Measurements from ENCODE around the gene DHX58. TPM values are rescaled to one million over a fixed set of nuclear protein-coding genes. Genes with fewer than 3 reads are reported as not detected.

The DHX58 gene
- total RNA-seq, 1 donor from 2014 or later: 1.7 TPM

GRCh38 chr17:42079541-42079940 lies 33.0 kb downstream of the DHX58 start:
- intact Hi-C loops (cut with DNase I): no loop called here
- Histone ChIP-seq H3K27me3 (no peaks in the 10 kb centered on the region), H3K4me3 (no peak overlapping the region), H3K9me3 (no peaks in the 10 kb centered on the region), H3K36me3 (no peaks in the 10 kb centered on the region), H3K4me1 (no peaks in the 10 kb centered on the region), H3K27ac (no peak overlapping the region)
- DNase-seq (ENCODE audit: low spot score in 2 of 2): no peak
- TF ChIP-seq CTCF (IDR thresholded peaks at IDR 0.05): no peak

GRCh38 chr17:42078396-42079043 lies 34.0 kb downstream of the DHX58 start:
- Histone ChIP-seq H3K27me3 (no peaks in the 10 kb centered on the region), H3K4me1 (no peaks in the 10 kb centered on the region), H3K27ac (no peak overlapping the region), H3K36me3 (no peaks in the 10 kb centered on the region), H3K4me3 (no peak overlapping the region), H3K9me3 (no peaks in the 10 kb centered on the region)
- DNase-seq (ENCODE audit: low spot score in 2 of 2): no peak
- intact Hi-C loops (cut with DNase I): no loop called here
- no peak for TF ChIP-seq CTCF (IDR thresholded peaks at IDR 0.05)

DNA sequence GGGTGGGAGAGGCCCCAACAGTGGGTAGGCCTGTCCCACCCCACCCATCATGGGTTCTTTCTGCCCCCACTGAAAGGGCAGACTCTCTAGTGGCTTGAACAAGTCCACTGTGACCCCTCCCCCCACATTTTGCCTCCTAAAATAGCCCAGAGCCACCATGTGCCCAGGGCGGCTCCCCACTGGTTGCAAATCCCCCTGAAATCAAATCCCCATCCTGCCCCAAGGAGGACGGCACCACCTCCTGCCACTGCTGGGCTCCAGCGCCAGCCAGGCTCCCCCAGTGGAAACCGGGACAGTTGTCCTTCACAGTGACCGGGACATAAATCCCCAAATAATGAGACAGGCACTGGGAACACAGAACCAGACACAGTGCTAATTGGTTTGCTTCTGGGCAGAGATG lies 34.8 kb downstream of the DHX58 start:
- Histone ChIP-seq H3K27me3 (no peaks in the 10 kb centered on the region), H3K4me1 (no peaks in the 10 kb centered on the region), H3K27ac (no peak overlapping the region), H3K36me3 (no peaks in the 10 kb centered on the region), H3K4me3 (no peak overlapping the region), H3K9me3 (no peaks in the 10 kb centered on the region)
- intact Hi-C loops (cut with DNase I): no loop called here
- no peak for TF ChIP-seq CTCF (IDR thresholded peaks at IDR 0.05)
- DNase-seq (ENCODE audit: low spot score in 2 of 2): no peak

DNA sequence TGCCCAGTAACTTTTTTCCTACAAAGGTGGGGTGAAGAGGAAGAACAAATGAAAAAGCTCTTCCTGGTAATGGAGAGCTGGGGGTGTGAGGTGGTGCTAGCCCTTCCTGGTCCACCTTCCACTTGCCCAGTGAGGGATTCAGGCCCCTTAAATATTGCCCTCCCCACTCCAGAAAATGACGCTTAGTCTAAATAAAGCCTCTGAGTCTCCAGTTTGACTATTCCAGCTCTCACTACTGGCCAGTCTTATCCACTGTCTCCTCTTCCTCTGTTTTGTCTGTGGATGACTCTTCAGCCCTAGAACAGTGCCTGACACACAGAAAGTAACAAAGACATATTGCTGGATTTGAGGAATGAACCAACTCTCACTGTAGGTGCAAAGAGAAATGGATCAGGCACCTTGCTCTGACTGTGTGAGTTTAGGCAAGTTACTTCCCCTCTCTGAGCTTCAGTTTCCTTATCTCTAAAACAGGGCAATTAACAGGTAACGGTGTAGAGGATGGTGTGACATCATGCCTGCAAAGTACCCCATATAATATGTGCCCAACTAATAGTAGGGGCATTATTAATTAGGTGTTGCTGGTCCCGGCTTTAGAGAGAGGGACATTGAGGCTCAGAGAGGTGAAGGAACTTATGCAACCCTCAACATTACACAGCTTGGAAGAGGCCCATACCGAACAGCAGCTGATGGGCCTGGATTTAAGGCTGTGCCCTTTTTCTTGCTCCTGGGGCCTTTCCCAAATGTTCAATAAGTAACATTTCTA lies 35.5 kb downstream of the DHX58 start:
- peaks cover 0 to 3% of the 10 kb centered on the region in 2 donors for H3K4me1 ChIP-seq
- H3K36me3 ChIP-seq: no peaks in the 10 kb centered on the region
- no peak for DNase-seq (ENCODE audit: low spot score in 2 of 2)
- intact Hi-C loops (cut with DNase I): no loop called here
- no peak overlapping the region for H3K27ac ChIP-seq
- H3K4me3 ChIP-seq: no peak overlapping the region
- no peaks in the 10 kb centered on the region for H3K9me3 ChIP-seq
- TF ChIP-seq CTCF (IDR thresholded peaks at IDR 0.05): no peak
- no peaks in the 10 kb centered on the region for H3K27me3 ChIP-seq

DNA sequence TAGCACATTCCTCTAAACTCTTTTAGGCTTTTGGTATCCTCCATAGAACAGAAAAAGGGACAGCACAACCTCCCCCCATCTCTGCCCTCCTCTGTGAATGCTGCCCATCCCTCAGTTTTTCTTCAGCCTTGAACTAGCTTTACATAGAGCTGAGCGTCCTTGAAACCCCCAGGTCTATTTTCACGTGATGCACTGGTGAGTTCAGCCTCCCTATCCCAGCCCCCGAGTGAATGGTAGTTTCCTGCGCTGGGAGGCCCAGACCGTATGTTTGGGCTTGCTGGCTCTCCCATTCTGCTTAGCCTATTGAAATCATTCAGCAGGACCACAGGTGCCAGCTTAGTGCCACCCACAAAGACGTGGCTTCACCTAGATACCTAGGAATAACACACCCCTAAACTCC lies 36.7 kb downstream of the DHX58 start:
- Histone ChIP-seq H3K9me3 (no peaks in the 10 kb centered on the region), H3K27me3 (no peaks in the 10 kb centered on the region), H3K4me3 (no peak overlapping the region), H3K4me1 (peaks cover 0 to 3% of the 10 kb centered on the region in 2 donors), H3K27ac (no peak overlapping the region), H3K36me3 (no peaks in the 10 kb centered on the region)
- intact Hi-C loops (cut with DNase I): no loop called here
- TF ChIP-seq CTCF (IDR thresholded peaks at IDR 0.05): no peak
- DNase-seq (ENCODE audit: low spot score in 2 of 2): no peak

Data from ascending aorta (tissue), 2 donors.